Smooth muscle cell (in vitro differentiated cells): Measurements from ENCODE around the gene TMEM26. TPM values are rescaled to one million over a fixed set of nuclear protein-coding genes. Genes with fewer than 3 reads are reported as not detected.

Experiments used
- DNase-seq: peaks from one replicate; lab custom pipeline; 2025; ENCODE audit not compliant: unreplicated experiment; lab: John Stamatoyannopoulos, UW
- H2AFZ ChIP-seq: fragments of 200-600 bp; sonication (generic); 2 replicates; pipeline ENCODE4 v1.6.0; 2016; ENCODE audit warnings: antibody characterized with exemption, low read depth, mild to moderate bottlenecking
- H3F3A ChIP-seq: fragments of 200-600 bp; sonication (generic); 2 replicates; pipeline ENCODE4 v1.6.0; 2017; ENCODE audit warnings: antibody characterized with exemption, low read depth
- H3K27ac ChIP-seq: fragments of 200-600 bp; sonication (generic); 2 replicates; pipeline ENCODE4 v1.5.1; 2016; ENCODE audit warnings: low read depth, mild to moderate bottlenecking
- H3K27me3 ChIP-seq: fragments of 200-600 bp; sonication (generic); 2 replicates; pipeline ENCODE4 v1.6.1; 2016; ENCODE audit warnings: low read depth, mild to moderate bottlenecking
- H3K36me3 ChIP-seq: fragments of 200-600 bp; sonication (generic); 2 replicates; pipeline ENCODE4 v1.5.1; 2016; ENCODE audit warnings: low read depth
- H3K4me1 ChIP-seq: fragments of 200-600 bp; sonication (generic); 2 replicates; pipeline ENCODE4 v1.5.1; 2016; ENCODE audit warnings: low read depth
- H3K4me2 ChIP-seq: fragments of 200-600 bp; sonication (generic); 2 replicates; pipeline ENCODE4 v1.6.0; 2016; ENCODE audit warnings: mild to moderate bottlenecking
- H3K4me3 ChIP-seq: fragments of 200-600 bp; sonication (generic); 2 replicates; pipeline ENCODE4 v1.5.1; 2016; ENCODE audit warnings: mild to moderate bottlenecking
- H3K79me2 ChIP-seq: fragments of 200-600 bp; sonication (generic); 2 replicates; pipeline ENCODE4 v1.6.0; 2016; ENCODE audit warnings: low read depth, mild to moderate bottlenecking
- H3K9ac ChIP-seq: fragments of 200-600 bp; sonication (generic); 2 replicates; pipeline ENCODE4 v1.6.0; 2016; ENCODE audit warnings: low read depth
- H3K9me3 ChIP-seq: fragments of 200-600 bp; sonication (generic); replicated peaks from 2 replicates; pipeline ENCODE4 v1.5.1; 2016; ENCODE audit warnings: low read depth
- H4K20me1 ChIP-seq: fragments of 200-600 bp; sonication (generic); 2 replicates; pipeline ENCODE4 v1.6.0; 2016; ENCODE audit warnings: low read depth
- CTCF ChIP-seq: fragments of 200-600 bp; sonication (generic); IDR thresholded peaks from 2 replicates; pipeline ENCODE4 v1.5.1; 2017; ENCODE audit warnings: borderline replicate concordance, mild to moderate bottlenecking, antibody characterized with exemption; ENCODE audit not compliant: insufficient read depth, poor library complexity, severe bottlenecking
- WGBS: methylation state at CpG from one replicate; pipeline ENCODE4 v1.1.7; 2016; ENCODE audit warnings: low lambda C conversion rate; 5-methylcytosine and 5-hydroxymethylcytosine counted together
- polyA plus RNA-seq: library from polyadenylated mRNA; unstranded; fragments of >200 nt; fragmentation: Nextera tagmentation; extraction: Ambion mirVana; gene quantifications from 2 replicates; pipeline ENCODE4 v1.2.1, GENCODE V29; 2016
- total RNA-seq: library from RNA; depleted of rRNA; stranded (reverse); fragments of >200 nt; gene quantifications from 2 replicates; pipeline ENCODE4 v1.2.3, GENCODE V29; 2014

TMEM26 gene
- total and polyA plus RNA-seq, 2 experiments from 2014 or later: not detected

- WGBS: 88% methylated on average over 7 of the region's 7 CpGs
- Histone ChIP-seq H4K20me1 (no peaks in the 10 kb centered on the region), H3F3A (no peaks in the 10 kb centered on the region), H3K9me3 (peaks cover 5% of the 10 kb centered on the region), H3K4me2 (no peak overlapping the region), H3K4me3 (no peak overlapping the region), H3K79me2 (no peaks in the 10 kb centered on the region), H3K27me3 (no peaks in the 10 kb centered on the region), H3K9ac (no peak overlapping the region), H3K36me3 (no peaks in the 10 kb centered on the region), H3K4me1 (no peaks in the 10 kb centered on the region), H3K27ac (no peak overlapping the region), H2AFZ (no peak overlapping the region)
- TF ChIP-seq CTCF: no peak
- no peak for DNase-seq
These were observed 74.3 kb downstream of the TMEM26 start for GRCh38 chr10:61378865-61379264.

DNA sequence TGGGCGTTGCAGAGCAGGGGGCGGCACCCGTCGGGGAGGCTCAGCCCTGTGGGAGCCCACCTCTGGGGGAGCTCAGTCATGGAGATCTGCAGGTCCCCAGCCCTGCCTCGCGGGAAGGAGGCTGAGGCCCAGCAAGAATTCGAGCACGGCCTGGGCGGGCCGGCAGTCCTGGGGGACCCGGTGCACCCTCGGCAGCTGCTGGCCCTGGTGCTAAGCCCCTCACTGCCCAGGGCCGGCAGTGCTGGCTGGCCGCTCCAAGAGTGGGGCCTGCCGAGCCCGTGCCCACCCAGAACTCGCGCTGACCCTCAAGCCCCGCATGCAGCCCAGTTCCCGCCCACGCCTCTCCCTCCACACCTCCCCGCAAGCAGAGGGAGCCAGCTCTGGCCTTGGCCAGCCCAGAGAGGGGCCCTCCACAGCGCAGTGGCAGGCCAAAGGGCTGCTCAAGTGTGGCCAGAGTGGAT, 76.2 kb downstream of the TMEM26 start:
- no peaks in the 10 kb centered on the region for H3K79me2 ChIP-seq
- no peak overlapping the region for H3K4me2 ChIP-seq
- peaks cover 5% of the 10 kb centered on the region for H3K9me3 ChIP-seq
- TF ChIP-seq CTCF: no peak
- 96% methylated on average over 23 of the region's 23 CpGs for WGBS
- no peaks in the 10 kb centered on the region for H3K36me3 ChIP-seq
- H3K4me1 ChIP-seq: no peaks in the 10 kb centered on the region
- no peaks in the 10 kb centered on the region for H3F3A ChIP-seq
- no peak for DNase-seq
- H3K27me3 ChIP-seq: no peaks in the 10 kb centered on the region
- no peaks in the 10 kb centered on the region for H4K20me1 ChIP-seq
- H3K9ac ChIP-seq: no peak overlapping the region
- no peak overlapping the region for H3K4me3 ChIP-seq
- no peak overlapping the region for H3K27ac ChIP-seq
- H2AFZ ChIP-seq: no peak overlapping the region

GRCh38 chr10:61376377-61376776, 76.8 kb downstream of the TMEM26 start:
- no peaks in the 10 kb centered on the region for H3K79me2 ChIP-seq
- 94% methylated on average over 1 of the region's 1 CpG for WGBS
- H3K27me3 ChIP-seq: no peaks in the 10 kb centered on the region
- no peaks in the 10 kb centered on the region for H3K4me1 ChIP-seq
- no peaks in the 10 kb centered on the region for H4K20me1 ChIP-seq
- no peak overlapping the region for H3K4me3 ChIP-seq
- TF ChIP-seq CTCF: no peak
- DNase-seq: no peak
- H3F3A ChIP-seq: no peaks in the 10 kb centered on the region
- no peak overlapping the region for H3K4me2 ChIP-seq
- peaks cover 5% of the 10 kb centered on the region for H3K9me3 ChIP-seq
- H2AFZ ChIP-seq: no peak overlapping the region
- H3K9ac ChIP-seq: no peak overlapping the region
- no peaks in the 10 kb centered on the region for H3K36me3 ChIP-seq
- no peak overlapping the region for H3K27ac ChIP-seq

- H3K27ac ChIP-seq: no peak overlapping the region
- DNase-seq: no peak
- no peak for TF ChIP-seq CTCF
- H4K20me1 ChIP-seq: no peaks in the 10 kb centered on the region
- no peaks in the 10 kb centered on the region for H3F3A ChIP-seq
- H3K36me3 ChIP-seq: no peaks in the 10 kb centered on the region
- no peaks in the 10 kb centered on the region for H3K9me3 ChIP-seq
- 93% methylated on average over 1 of the region's 1 CpG for WGBS
- no peak overlapping the region for H3K4me3 ChIP-seq
- peaks cover 11% of the 10 kb centered on the region for H3K27me3 ChIP-seq
- no peaks in the 10 kb centered on the region for H3K79me2 ChIP-seq
- H2AFZ ChIP-seq: no peak overlapping the region
- no peak overlapping the region for H3K4me2 ChIP-seq
- no peaks in the 10 kb centered on the region for H3K4me1 ChIP-seq
- H3K9ac ChIP-seq: no peak overlapping the region
These were observed 86.8 kb downstream of the TMEM26 start for GRCh38 chr10:61366365-61366764.
